GM23338 (cell line): ENCODE data around the gene HES4. TPM values are rescaled to one million over a fixed set of nuclear protein-coding genes. Genes with fewer than 3 reads are reported as not detected.

Source experiments
- ATAC-seq: fragments of 200-7000 bp; cut with Tn5 transposase; 3 replicates; pipeline ENCODE4 v1.9.1; 2020
- DNase-seq: peaks from one replicate; pipeline ENCODE4 v3.0.0-alpha.2; 2015; ENCODE audit warnings: low spot score
- H2AFZ ChIP-seq: fragments of 200-600 bp; sonication (generic); 2 replicates; pipeline ENCODE4 v1.8.0; 2016; ENCODE audit warnings: antibody characterized with exemption, mild to moderate bottlenecking, moderate library complexity
- H3F3A ChIP-seq: fragments of 200-600 bp; sonication (generic); replicated peaks from 2 replicates; pipeline ENCODE4 v1.8.0; 2017; ENCODE audit warnings: antibody characterized with exemption, mixed run types, low read depth
- H3K27ac ChIP-seq: fragments of 200-600 bp; sonication (generic); 2 replicates; pipeline ENCODE4 v1.6.1; 2016; ENCODE audit warnings: low read depth
- H3K27me3 ChIP-seq: fragments of 200-600 bp; sonication (generic); 2 replicates; pipeline ENCODE4 v1.8.0; 2016; ENCODE audit warnings: mild to moderate bottlenecking, mixed run types, moderate library complexity; ENCODE audit not compliant: insufficient read depth
- H3K36me3 ChIP-seq: fragments of 200-600 bp; sonication (generic); 2 replicates; pipeline ENCODE4 v1.8.0; 2016; ENCODE audit warnings: mild to moderate bottlenecking; ENCODE audit not compliant: insufficient read depth
- H3K4me1 ChIP-seq: fragments of 200-600 bp; sonication (generic); 2 replicates; pipeline ENCODE4 v1.8.0; 2016; ENCODE audit warnings: mild to moderate bottlenecking, moderate library complexity; ENCODE audit not compliant: insufficient read depth
- H3K4me2 ChIP-seq: fragments of 200-600 bp; sonication (generic); 2 replicates; pipeline ENCODE4 v1.7.1; 2017; ENCODE audit warnings: mixed run types
- H3K4me3 ChIP-seq: fragments of 200-600 bp; sonication (generic); 2 replicates; pipeline ENCODE4 v1.6.1; 2016; ENCODE audit warnings: mixed run types
- H3K79me2 ChIP-seq: fragments of 200-600 bp; sonication (generic); replicated peaks from 2 replicates; pipeline ENCODE4 v1.8.0; 2017; ENCODE audit warnings: mild to moderate bottlenecking; ENCODE audit not compliant: insufficient read depth
- H3K9me2 ChIP-seq: fragments of 200-600 bp; sonication (generic); 2 replicates; pipeline ENCODE4 v1.8.0; 2017; ENCODE audit not compliant: insufficient read depth
- H4K20me1 ChIP-seq: fragments of 200-600 bp; sonication (generic); replicated peaks from 2 replicates; pipeline ENCODE4 v1.8.0; 2017; ENCODE audit warnings: mild to moderate bottlenecking; ENCODE audit not compliant: insufficient read depth
- H3K27ac Mint-ChIP-seq: 2 replicates; pipeline ENCODE4 v1.8.0; 2020; ENCODE audit warnings: inconsistent platforms, mild to moderate bottlenecking, moderate library complexity, mixed read lengths
- H3K27me3 Mint-ChIP-seq: 3 replicates; pipeline ENCODE4 v1.8.0; 2022; ENCODE audit warnings: low read depth, mild to moderate bottlenecking, moderate library complexity, mixed read lengths, inconsistent platforms; ENCODE audit not compliant: insufficient read depth, poor library complexity
- H3K36me3 Mint-ChIP-seq: 3 replicates; pipeline ENCODE4 v1.8.0; 2021; ENCODE audit warnings: low read depth, mild to moderate bottlenecking, inconsistent platforms, moderate library complexity, mixed read lengths
- H3K4me1 Mint-ChIP-seq: 3 replicates; pipeline ENCODE4 v1.8.0; 2020; ENCODE audit warnings: mild to moderate bottlenecking, inconsistent platforms, mixed read lengths
- H3K4me3 Mint-ChIP-seq: 3 replicates; pipeline ENCODE4 v1.8.0; 2021; ENCODE audit warnings: moderate library complexity, mild to moderate bottlenecking, inconsistent platforms, mixed read lengths
- H3K9me3 Mint-ChIP-seq: 3 replicates; pipeline ENCODE4 v1.8.0; 2020; ENCODE audit warnings: moderate library complexity, mild to moderate bottlenecking, inconsistent platforms, mixed read lengths
- CREB1 ChIP-seq: fragments of 250-450 bp; sonication (Bioruptor Pico); IDR thresholded peaks from 2 replicates; pipeline ENCODE4 v1.5.0; 2020; ENCODE audit warnings: low read depth, mild to moderate bottlenecking, moderate library complexity
- CTCF ChIP-seq, 2 experiments: fragments of 200-600 bp in 1 of 2; sonication (generic) in 1 of 2; conservative IDR thresholded peaks; 2 replicates each; pipeline versions ENCODE4 v1.5.1 to v1.6.1; 2016 to 2017; ENCODE audit warnings: antibody characterized with exemption in 2 of 2, low read depth in 2 of 2, mild to moderate bottlenecking in 2 of 2, moderate library complexity in 1 of 2
- ETS1 ChIP-seq: IDR thresholded peaks from 2 replicates; pipeline ENCODE4 v1.6.1; 2016; ENCODE audit warnings: antibody characterized with exemption
- EZH2 ChIP-seq: fragments of 200-600 bp; sonication (generic); IDR thresholded peaks from one replicate; pipeline ENCODE4 v1.8.0; 2017; ENCODE audit warnings: antibody characterized with exemption, mild to moderate bottlenecking, low read depth; ENCODE audit not compliant: unreplicated experiment
- EZH2phosphoT487 ChIP-seq: fragments of 200-600 bp; sonication (generic); IDR thresholded peaks from one replicate; pipeline ENCODE4 v1.8.1; 2018; ENCODE audit warnings: antibody characterized with exemption; ENCODE audit not compliant: unreplicated experiment
- JUNB ChIP-seq: IDR thresholded peaks from one replicate; pipeline ENCODE4 v1.6.1; 2016; ENCODE audit warnings: antibody characterized with exemption; ENCODE audit not compliant: unreplicated experiment
- NANOG ChIP-seq: IDR thresholded peaks from 2 replicates; pipeline ENCODE4 v1.6.1; 2016; ENCODE audit warnings: antibody characterized with exemption, borderline replicate concordance
- POLR2AphosphoS5 ChIP-seq: IDR thresholded peaks from 2 replicates; pipeline ENCODE4 v1.6.1; 2016; ENCODE audit warnings: antibody characterized with exemption, low read depth
- STAT1 ChIP-seq: IDR thresholded peaks from one replicate; pipeline ENCODE4 v1.6.1; 2016; ENCODE audit warnings: antibody characterized with exemption; ENCODE audit not compliant: unreplicated experiment
- ZNF114 ChIP-seq: fragments of 250-450 bp; sonication (Bioruptor Pico); IDR thresholded peaks from 2 replicates; pipeline ENCODE4 v1.5.0; 2020; ENCODE audit warnings: mild to moderate bottlenecking, moderate library complexity
- ZNF331 ChIP-seq: fragments of 250-450 bp; sonication (Bioruptor Pico); IDR thresholded peaks from 2 replicates; pipeline ENCODE4 v1.5.0; 2020; ENCODE audit warnings: low read depth, mild to moderate bottlenecking, moderate library complexity
- polyA plus RNA-seq: library from polyadenylated mRNA; unstranded; fragments of >200 nt; fragmentation: Nextera tagmentation; extraction: Ambion mirVana; gene quantifications from 2 replicates; pipeline ENCODE4 v1.2.1, GENCODE V29; 2016
- total RNA-seq: library from RNA; depleted of rRNA; stranded (reverse); fragments of >200 nt; shearing (Covaris generic); gene quantifications from 2 replicates; pipeline ENCODE4 v1.2.3, GENCODE V29; 2014
- TF ChIP-seq, protein P1 (sequence below): IDR thresholded peaks from one replicate; pipeline ENCODE4 v1.6.1; 2018; ENCODE audit warnings: antibody characterized with exemption; ENCODE audit not compliant: unreplicated experiment
- TF ChIP-seq, protein P2 (sequence below): fragments of 250-450 bp; sonication (Bioruptor Pico); IDR thresholded peaks from 2 replicates; pipeline ENCODE4 v1.5.0; 2020; ENCODE audit warnings: mild to moderate bottlenecking, moderate library complexity

Gene HES4
- total and polyA plus RNA-seq, 2 experiments from 2014 or later = 2.3 to 6.7 TPM

DNA sequence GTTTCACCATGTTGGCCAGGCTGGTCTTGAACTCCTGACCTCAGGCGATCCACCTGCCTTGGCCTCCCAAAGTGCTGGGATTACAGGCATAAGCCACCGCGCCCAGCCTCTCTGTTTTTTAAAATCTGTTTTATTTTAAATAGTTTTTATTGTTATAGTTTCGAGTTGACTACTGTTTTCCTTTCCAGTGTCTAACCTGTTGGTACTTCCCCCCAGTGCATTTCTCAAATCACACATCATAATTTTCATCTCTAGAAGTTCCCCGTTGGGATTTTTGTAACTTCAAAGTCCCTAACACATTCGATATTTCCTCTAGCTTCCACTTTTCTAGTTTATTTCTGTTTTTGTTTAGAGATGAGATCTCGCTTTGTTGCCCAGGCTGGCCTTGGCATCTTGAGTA, 7.5 kb downstream of the HES4 start:
- Histone ChIP-seq H3K9me2 (no peaks in the 10 kb centered on the region), H3K4me3 (no peak overlapping the region), H3K36me3 (no peaks in the 10 kb centered on the region), H3F3A (0 out of 2 replicates have a peak, but pooled peaks cover 2% of the 10 kb centered on the region), H4K20me1 (no peaks in the 10 kb centered on the region), H3K27me3 (peaks cover 93% of the 10 kb centered on the region), H3K4me1 (peaks cover 5% of the 10 kb centered on the region), H2AFZ (no peak overlapping the region), H3K79me2 (no peaks in the 10 kb centered on the region), H3K27ac (no peak overlapping the region), H3K4me2 (no peak overlapping the region)
- H3K27ac Mint-ChIP-seq = no peak overlapping the region
- ATAC-seq = no peak
- peaks cover 4% of the 10 kb centered on the region for H3K36me3 Mint-ChIP-seq
- peaks cover 21% of the 10 kb centered on the region for H3K9me3 Mint-ChIP-seq
- no peak overlapping the region for H3K4me3 Mint-ChIP-seq
- H3K27me3 Mint-ChIP-seq = peaks cover 77% of the 10 kb centered on the region
- TF ChIP-seq JUNB = no peak
- TF ChIP-seq, protein P1, sequence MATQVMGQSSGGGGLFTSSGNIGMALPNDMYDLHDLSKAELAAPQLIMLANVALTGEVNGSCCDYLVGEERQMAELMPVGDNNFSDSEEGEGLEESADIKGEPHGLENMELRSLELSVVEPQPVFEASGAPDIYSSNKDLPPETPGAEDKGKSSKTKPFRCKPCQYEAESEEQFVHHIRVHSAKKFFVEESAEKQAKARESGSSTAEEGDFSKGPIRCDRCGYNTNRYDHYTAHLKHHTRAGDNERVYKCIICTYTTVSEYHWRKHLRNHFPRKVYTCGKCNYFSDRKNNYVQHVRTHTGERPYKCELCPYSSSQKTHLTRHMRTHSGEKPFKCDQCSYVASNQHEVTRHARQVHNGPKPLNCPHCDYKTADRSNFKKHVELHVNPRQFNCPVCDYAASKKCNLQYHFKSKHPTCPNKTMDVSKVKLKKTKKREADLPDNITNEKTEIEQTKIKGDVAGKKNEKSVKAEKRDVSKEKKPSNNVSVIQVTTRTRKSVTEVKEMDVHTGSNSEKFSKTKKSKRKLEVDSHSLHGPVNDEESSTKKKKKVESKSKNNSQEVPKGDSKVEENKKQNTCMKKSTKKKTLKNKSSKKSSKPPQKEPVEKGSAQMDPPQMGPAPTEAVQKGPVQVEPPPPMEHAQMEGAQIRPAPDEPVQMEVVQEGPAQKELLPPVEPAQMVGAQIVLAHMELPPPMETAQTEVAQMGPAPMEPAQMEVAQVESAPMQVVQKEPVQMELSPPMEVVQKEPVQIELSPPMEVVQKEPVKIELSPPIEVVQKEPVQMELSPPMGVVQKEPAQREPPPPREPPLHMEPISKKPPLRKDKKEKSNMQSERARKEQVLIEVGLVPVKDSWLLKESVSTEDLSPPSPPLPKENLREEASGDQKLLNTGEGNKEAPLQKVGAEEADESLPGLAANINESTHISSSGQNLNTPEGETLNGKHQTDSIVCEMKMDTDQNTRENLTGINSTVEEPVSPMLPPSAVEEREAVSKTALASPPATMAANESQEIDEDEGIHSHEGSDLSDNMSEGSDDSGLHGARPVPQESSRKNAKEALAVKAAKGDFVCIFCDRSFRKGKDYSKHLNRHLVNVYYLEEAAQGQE = no peak
- no peak for TF ChIP-seq ZNF114 (CRISPR knock-in tag)
- no peak for TF ChIP-seq CTCF (conservative IDR thresholded peaks at IDR 0.05; ENCODE audit: low read depth in 2 of 2)
- TF ChIP-seq STAT1 = no peak
- no peak for TF ChIP-seq POLR2AphosphoS5
- no peak for TF ChIP-seq CREB1
- TF ChIP-seq NANOG = no peak
- TF ChIP-seq ZNF331 = no peak
- no peak for TF ChIP-seq EZH2
- TF ChIP-seq EZH2phosphoT487 = no peak
- TF ChIP-seq, protein P2, sequence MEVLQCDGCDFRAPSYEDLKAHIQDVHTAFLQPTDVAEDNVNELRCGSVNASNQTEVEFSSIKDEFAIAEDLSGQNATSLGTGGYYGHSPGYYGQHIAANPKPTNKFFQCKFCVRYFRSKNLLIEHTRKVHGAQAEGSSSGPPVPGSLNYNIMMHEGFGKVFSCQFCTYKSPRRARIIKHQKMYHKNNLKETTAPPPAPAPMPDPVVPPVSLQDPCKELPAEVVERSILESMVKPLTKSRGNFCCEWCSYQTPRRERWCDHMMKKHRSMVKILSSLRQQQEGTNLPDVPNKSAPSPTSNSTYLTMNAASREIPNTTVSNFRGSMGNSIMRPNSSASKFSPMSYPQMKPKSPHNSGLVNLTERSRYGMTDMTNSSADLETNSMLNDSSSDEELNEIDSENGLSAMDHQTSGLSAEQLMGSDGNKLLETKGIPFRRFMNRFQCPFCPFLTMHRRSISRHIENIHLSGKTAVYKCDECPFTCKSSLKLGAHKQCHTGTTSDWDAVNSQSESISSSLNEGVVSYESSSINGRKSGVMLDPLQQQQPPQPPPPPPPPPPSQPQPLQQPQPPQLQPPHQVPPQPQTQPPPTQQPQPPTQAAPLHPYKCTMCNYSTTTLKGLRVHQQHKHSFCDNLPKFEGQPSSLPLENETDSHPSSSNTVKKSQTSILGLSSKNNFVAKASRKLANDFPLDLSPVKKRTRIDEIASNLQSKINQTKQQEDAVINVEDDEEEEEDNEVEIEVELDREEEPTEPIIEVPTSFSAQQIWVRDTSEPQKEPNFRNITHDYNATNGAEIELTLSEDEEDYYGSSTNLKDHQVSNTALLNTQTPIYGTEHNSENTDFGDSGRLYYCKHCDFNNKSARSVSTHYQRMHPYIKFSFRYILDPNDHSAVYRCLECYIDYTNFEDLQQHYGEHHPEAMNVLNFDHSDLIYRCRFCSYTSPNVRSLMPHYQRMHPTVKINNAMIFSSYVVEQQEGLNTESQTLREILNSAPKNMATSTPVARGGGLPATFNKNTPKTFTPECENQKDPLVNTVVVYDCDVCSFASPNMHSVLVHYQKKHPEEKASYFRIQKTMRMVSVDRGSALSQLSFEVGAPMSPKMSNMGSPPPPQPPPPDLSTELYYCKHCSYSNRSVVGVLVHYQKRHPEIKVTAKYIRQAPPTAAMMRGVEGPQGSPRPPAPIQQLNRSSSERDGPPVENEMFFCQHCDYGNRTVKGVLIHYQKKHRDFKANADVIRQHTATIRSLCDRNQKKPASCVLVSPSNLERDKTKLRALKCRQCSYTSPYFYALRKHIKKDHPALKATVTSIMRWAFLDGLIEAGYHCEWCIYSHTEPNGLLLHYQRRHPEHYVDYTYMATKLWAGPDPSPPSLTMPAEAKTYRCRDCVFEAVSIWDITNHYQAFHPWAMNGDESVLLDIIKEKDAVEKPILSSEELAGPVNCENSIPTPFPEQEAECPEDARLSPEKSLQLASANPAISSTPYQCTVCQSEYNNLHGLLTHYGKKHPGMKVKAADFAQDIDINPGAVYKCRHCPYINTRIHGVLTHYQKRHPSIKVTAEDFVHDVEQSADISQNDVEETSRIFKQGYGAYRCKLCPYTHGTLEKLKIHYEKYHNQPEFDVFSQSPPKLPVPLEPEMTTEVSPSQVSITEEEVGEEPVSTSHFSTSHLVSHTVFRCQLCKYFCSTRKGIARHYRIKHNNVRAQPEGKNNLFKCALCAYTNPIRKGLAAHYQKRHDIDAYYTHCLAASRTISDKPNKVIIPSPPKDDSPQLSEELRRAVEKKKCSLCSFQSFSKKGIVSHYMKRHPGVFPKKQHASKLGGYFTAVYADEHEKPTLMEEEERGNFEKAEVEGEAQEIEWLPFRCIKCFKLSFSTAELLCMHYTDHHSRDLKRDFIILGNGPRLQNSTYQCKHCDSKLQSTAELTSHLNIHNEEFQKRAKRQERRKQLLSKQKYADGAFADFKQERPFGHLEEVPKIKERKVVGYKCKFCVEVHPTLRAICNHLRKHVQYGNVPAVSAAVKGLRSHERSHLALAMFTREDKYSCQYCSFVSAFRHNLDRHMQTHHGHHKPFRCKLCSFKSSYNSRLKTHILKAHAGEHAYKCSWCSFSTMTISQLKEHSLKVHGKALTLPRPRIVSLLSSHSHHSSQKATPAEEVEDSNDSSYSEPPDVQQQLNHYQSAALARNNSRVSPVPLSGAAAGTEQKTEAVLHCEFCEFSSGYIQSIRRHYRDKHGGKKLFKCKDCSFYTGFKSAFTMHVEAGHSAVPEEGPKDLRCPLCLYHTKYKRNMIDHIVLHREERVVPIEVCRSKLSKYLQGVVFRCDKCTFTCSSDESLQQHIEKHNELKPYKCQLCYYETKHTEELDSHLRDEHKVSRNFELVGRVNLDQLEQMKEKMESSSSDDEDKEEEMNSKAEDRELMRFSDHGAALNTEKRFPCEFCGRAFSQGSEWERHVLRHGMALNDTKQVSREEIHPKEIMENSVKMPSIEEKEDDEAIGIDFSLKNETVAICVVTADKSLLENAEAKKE (CRISPR knock-in tag) = no peak
- no peak for TF ChIP-seq ETS1
- no peak for DNase-seq
- peaks cover 3% of the 10 kb centered on the region for H3K4me1 Mint-ChIP-seq
